Ascending aorta (tissue), 2 donors: ENCODE measurements around the gene HID1. TPM values are rescaled to one million over a fixed set of nuclear protein-coding genes. Genes with fewer than 3 reads are reported as not detected.

ENCODE experiments used
- DNase-seq, 2 donors: peaks; one replicate each; pipeline ENCODE4 v3.0.0-alpha.2; 2019; ENCODE audit warnings: low spot score in 2 of 2
- H3K27ac ChIP-seq, 2 donors: fragments of 200-600 bp; sonication (generic); one replicate each; pipeline ENCODE4 v1.5.1; 2016 to 2017; ENCODE audit warnings: mild to moderate bottlenecking in 1 of 2
- H3K27me3 ChIP-seq: fragments of 200-600 bp; sonication (generic); one replicate; pipeline ENCODE4 v1.5.1; 2017
- H3K36me3 ChIP-seq, 2 donors: fragments of 200-600 bp; sonication (generic); one replicate each; pipeline ENCODE4 v1.5.1; 2016
- H3K4me1 ChIP-seq, 2 donors: fragments of 200-600 bp; sonication (generic); one replicate each; pipeline ENCODE4 v1.5.1; 2016 to 2017; ENCODE audit warnings: mild to moderate bottlenecking in 1 of 2
- H3K4me3 ChIP-seq, 2 donors: fragments of 200-600 bp; sonication (generic); one replicate each; pipeline ENCODE4 v1.5.1; 2016 to 2017; ENCODE audit warnings: mild to moderate bottlenecking in 1 of 2
- H3K9me3 ChIP-seq, 2 donors: fragments of 200-600 bp; sonication (generic); one replicate each; pipeline ENCODE4 v1.5.1; 2016
- CTCF ChIP-seq, 3 experiments: fragments of 200-600 bp in 2 of 3; fragments of 450-650 bp in 1 of 3; sonication (generic) in 2 of 3; IDR thresholded peaks; one replicate each; pipeline ENCODE4 v1.5.1; 2016 to 2019; ENCODE audit warnings: antibody characterized with exemption in 3 of 3, mild to moderate bottlenecking in 1 of 3, moderate library complexity in 1 of 3
- intact Hi-C: fragments of 100-400 bp; cut with DNase I; formaldehyde crosslinking; loops from one replicate; pipeline ENCODE4 v1.15.1; 2023
- total RNA-seq: library from RNA; depleted of rRNA; stranded (reverse); fragments of >200 nt; gene quantifications from one replicate; pipeline ENCODE4 v1.1.0, GENCODE V29; 2016

HID1 gene
- total RNA-seq, 1 donor from 2014 or later = 103 TPM

GRCh38 chr17:74920642-74921025 is 51.9 kb downstream of the HID1 start:
- peaks cover 31% of the 10 kb centered on the region for H3K27me3 ChIP-seq
- H3K36me3 ChIP-seq = no peaks in the 10 kb centered on the region
- peaks cover 10 to 11% of the 10 kb centered on the region in 2 donors for H3K4me1 ChIP-seq
- no peak for TF ChIP-seq CTCF (IDR thresholded peaks at IDR 0.05)
- no peak for DNase-seq
- H3K4me3 ChIP-seq = no peak overlapping the region
- intact Hi-C loops = no loop called here
- no peaks in the 10 kb centered on the region for H3K9me3 ChIP-seq
- H3K27ac ChIP-seq = no peak overlapping the region

- intact Hi-C loops = no loop called here
- DNase-seq = no peak
- Histone ChIP-seq H3K4me1 (peaks cover 10 to 11% of the 10 kb centered on the region in 2 donors), H3K36me3 (no peaks in the 10 kb centered on the region), H3K27ac (no peak overlapping the region), H3K9me3 (no peaks in the 10 kb centered on the region), H3K27me3 (peaks cover 31% of the 10 kb centered on the region), H3K4me3 (no peak overlapping the region)
- no peak for TF ChIP-seq CTCF (IDR thresholded peaks at IDR 0.05)
These were observed 52.3 kb downstream of the HID1 start for GRCh38 chr17:74920306-74920620.

- peaks cover 28% of the 10 kb centered on the region for H3K27me3 ChIP-seq
- H3K4me1 ChIP-seq = peaks cover 10 to 11% of the 10 kb centered on the region in 2 donors
- no peaks in the 10 kb centered on the region for H3K36me3 ChIP-seq
- H3K9me3 ChIP-seq = no peaks in the 10 kb centered on the region
- no peak overlapping the region for H3K4me3 ChIP-seq
- intact Hi-C loops = no loop called here
- TF ChIP-seq CTCF (IDR thresholded peaks at IDR 0.05) = no peak
- DNase-seq = no peak
- no peak overlapping the region for H3K27ac ChIP-seq
These were observed 52.9 kb downstream of the HID1 start for GRCh38 chr17:74919440-74920305.

- no peak for DNase-seq
- Histone ChIP-seq H3K27me3 (peaks cover 22% of the 10 kb centered on the region), H3K4me3 (no peak overlapping the region), H3K4me1 (peaks cover 8 to 10% of the 10 kb centered on the region in 2 donors), H3K9me3 (no peaks in the 10 kb centered on the region), H3K27ac (no peak overlapping the region), H3K36me3 (no peaks in the 10 kb centered on the region)
- intact Hi-C loops = no loop called here
- TF ChIP-seq CTCF (IDR thresholded peaks at IDR 0.05) = no peak
These were observed 53.7 kb downstream of the HID1 start for GRCh38 chr17:74918906-74919305.

GRCh38 chr17:74917430-74917829 is 55.1 kb downstream of the HID1 start:
- no peak overlapping the region for H3K4me3 ChIP-seq
- no peak overlapping the region for H3K27ac ChIP-seq
- no peaks in the 10 kb centered on the region for H3K9me3 ChIP-seq
- intact Hi-C loops = no loop called here
- TF ChIP-seq CTCF (IDR thresholded peaks at IDR 0.05) = no peak
- no peaks in the 10 kb centered on the region for H3K36me3 ChIP-seq
- peaks cover 8% of the 10 kb centered on the region for H3K27me3 ChIP-seq
- no peaks in the 10 kb centered on the region for H3K4me1 ChIP-seq
- DNase-seq = no peak
